GM19351 (cell line): ENCODE results near the gene RELL1.

Experiments
- ATAC-seq: cut with Tn5 transposase; IDR thresholded peaks from one replicate; pipeline ENCODE4 v1.9.1; 2021; ENCODE audit warnings: mild to moderate bottlenecking, moderate library complexity; ENCODE audit not compliant: unreplicated experiment

The RELL1 gene, protein sequence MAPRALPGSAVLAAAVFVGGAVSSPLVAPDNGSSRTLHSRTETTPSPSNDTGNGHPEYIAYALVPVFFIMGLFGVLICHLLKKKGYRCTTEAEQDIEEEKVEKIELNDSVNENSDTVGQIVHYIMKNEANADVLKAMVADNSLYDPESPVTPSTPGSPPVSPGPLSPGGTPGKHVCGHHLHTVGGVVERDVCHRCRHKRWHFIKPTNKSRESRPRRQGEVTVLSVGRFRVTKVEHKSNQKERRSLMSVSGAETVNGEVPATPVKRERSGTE

GRCh38 chr4:37686373-37687193 lies at the start of gene RELL1:
TSS of gene RELL1 (minus strand) at chr4:37686376. CDS start at chr4:37686287, 89 bp downstream.
- ATAC-seq, result peak; percentile 72

DNA sequence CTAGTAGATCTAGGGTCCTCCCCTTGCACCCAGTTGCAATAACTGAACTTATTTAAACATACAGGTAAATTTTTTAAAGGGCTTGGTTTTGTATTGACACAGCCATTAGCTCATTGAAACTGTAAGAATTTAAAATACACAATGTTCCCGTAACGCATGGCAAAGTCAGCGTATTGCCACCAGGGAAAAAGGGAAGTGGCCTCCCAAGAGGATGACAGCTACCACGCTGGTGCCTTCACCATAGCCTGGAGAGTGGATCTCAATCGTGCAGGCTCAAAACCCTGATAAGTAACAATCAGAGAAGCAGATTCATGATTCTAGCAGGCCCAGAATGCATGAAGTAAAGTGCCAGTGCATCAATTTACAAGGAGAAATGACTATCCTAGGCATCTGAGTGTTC lies 49.4 kb upstream of the RELL1 start:
- ATAC-seq, result no peak

GRCh38 chr4:37734989-37735388 lies 48.8 kb upstream of the RELL1 start:
- no peak for ATAC-seq

GRCh38 chr4:37733240-37733867 lies 47.2 kb upstream of the RELL1 start:
- no peak for ATAC-seq

DNA sequence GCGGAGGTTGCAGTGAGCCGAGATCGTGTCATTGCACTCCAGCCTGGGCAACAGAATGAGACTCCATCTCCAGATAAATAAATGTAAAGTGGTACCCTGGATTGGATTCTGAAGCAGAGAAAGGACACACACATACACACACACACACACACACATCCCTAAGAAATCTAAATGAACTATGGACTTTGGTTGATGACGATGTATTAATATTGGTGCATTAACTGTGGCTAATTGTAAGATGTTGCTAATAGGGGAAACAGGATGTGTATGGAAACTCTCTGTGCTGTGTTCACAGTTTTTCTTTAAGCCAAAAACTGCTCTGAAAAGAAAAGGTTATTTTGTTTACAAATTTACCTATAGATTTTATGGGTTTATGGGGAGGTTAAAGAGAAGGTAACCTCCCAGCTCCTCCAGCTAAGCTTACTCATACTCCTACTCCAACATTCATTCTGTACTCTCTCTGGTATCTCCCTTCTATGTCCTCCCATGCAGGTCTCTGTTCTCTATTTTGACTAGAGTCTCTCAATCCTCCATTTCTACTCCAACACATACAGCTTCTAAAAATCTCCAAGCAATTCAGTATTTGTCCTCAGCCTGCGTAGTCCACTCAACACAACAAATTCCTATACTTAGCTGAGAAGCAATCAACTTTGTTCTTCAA lies 46.5 kb upstream of the RELL1 start:
- ATAC-seq, result peak; percentile 87

- no peak for ATAC-seq
Observed at GRCh38 chr4:37729649-37730004, 43.5 kb upstream of the RELL1 start.

DNA sequence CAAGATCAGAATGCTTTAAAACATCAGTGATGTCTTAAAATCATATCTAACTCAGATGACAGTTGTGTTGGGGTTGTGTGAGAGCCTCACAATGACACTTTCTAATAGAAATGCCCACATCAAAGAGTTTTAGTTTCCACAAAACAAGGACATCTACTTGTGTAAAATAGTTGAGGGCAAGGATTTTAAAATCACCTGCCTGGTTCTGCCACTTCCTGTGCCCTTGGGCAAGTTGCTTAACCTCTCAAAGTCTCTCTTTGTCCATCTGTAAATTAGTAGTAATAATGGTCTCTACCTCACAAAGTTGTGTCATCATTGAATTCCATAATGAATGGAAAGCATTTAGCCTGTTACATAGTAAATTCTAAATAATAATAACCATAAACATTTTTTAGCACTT lies 41.9 kb upstream of the RELL1 start:
- no peak for ATAC-seq

- no peak for ATAC-seq
Observed at GRCh38 chr4:37727635-37728034, 41.5 kb upstream of the RELL1 start.

DNA sequence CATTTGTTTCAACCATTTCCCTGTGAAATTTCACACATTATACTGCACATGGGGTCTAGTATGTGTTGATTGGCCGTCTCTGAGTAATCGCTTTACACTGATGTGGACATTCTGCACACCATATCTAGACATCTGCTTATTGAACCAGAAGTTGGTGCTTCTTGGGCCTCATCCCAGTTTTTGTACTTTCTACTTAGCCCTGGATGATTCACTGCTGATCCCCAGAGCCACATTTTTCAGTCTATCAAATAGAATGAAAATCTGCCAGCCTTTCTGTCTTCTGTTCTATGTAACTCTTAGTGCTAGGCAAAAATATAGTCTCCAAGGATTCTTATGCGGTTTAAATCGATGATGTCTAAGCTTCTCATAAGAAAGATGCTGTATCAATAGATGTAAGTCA lies 40.5 kb upstream of the RELL1 start:
- no peak for ATAC-seq

DNA sequence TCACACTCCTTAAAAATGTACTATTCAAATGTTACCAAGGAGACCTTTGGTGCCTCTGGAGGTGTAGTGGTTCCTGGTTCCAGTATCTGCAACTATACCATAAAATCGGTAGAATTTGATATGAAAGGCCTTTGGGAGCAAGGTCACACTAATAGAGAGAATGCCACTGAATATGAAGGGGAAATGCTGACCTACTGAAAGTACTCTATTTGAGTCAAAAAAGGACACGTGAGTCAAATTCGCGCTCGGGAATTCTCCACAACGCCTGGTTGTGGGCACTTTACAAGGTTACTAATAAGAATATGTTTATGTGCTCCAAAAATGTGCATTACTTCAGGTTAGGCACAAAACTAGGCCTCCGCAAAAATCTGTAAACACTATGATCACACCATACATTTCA lies 39.5 kb upstream of the RELL1 start:
- ATAC-seq, result peak; percentile 72

GRCh38 chr4:37723067-37723466 lies 36.9 kb upstream of the RELL1 start:
- no peak for ATAC-seq

- no peak for ATAC-seq
Observed at GRCh38 chr4:37721995-37722638, 35.9 kb upstream of the RELL1 start.

- no peak for ATAC-seq
Observed at GRCh38 chr4:37719021-37719420, 32.8 kb upstream of the RELL1 start.

- ATAC-seq, result no peak
Observed at GRCh38 chr4:37717576-37717975, 31.4 kb upstream of the RELL1 start.

GRCh38 chr4:37715889-37716402 lies 29.8 kb upstream of the RELL1 start:
- ATAC-seq, result peak; percentile 80

DNA sequence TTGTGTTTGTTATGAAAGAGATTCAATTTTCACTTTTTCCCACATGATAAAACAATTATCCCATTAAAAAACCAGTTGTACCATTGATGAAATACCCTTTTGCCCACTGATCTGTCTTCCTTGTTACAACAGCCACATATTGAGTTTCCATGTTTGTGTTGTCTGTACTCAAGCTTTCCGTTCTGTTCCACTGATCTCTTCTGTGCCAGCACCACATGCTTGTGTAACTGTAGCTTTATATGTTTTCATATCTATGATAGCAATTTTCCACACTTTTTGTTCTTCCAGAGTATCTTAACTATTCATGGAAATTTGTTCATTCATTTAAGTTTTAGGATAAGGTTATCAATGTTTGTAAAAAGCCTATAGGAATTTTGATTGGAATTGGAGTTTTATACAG lies 24.3 kb upstream of the RELL1 start:
- no peak for ATAC-seq

- ATAC-seq, result no peak
Observed at GRCh38 chr4:37706032-37706431, 19.9 kb upstream of the RELL1 start.

DNA sequence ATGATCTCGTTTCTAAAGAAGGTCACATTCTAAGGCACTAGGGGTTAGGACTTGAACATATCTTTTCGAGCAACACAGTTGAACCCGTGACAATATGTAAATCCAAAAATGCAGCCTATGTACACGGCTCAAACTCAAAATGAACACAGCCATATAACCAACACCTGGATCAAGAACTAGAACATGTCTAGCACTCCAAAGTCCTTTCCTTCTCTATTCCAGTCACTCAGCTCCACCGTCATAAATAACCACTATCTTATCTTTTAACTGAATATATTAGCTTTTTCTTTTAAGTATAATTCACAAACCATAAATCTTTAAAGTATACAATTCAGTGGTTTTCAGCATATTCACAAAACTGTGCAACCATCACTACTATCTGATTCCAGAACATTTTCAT lies 19.4 kb upstream of the RELL1 start:
- no peak for ATAC-seq

DNA sequence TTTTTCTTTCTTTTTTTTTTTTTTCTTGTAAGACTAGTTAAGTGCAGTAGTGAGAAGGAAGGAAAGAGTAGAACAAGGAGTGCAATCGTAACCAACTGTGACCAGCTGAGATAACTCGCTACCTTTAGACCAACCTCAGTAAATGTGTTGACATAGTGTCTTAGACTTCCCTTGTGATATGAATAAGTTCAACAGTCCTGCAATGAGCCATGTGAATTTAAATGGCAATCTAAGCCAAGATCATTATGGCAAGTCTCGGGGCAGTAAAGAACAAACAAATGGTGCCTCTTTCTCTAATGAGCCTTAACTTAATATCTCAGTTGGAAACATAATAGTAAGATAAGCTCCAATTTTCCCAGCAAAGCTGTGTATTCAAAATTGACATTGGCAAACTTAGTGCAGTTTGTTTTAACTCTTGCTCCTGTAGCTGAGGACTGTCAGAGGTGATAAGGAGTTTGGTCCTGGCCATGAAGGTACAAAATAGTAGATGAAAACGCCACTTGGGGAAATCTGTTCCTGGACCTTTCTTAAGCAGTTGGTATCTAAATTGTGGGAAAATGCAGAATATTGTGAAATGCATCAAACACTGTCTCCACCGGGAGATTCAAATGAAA lies 13.8 kb upstream of the RELL1 start:
- ATAC-seq, result no peak

DNA sequence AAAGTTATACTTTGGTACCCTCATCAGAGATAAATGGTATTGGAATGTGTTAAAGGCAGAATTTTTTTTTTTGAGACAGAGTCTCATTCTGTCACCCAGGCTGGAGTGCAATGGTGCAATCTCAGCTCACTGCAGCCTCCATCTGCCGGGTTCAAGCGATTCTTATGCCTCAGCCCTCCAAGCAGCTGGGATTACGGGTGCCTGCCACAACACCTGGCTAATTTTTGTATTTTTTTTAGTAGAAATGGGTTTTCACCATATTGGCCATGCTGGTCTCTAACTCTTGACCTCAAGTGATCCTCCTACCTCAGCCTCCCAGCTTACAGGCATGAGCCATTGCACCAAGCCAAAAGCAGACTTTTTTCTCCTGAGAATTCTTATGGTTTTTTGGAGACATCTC lies 11.4 kb upstream of the RELL1 start:
- ATAC-seq, result no peak
